SH-SY5Y (cell line): ENCODE results near the gene TECPR1.

ENCODE experiments used
- GATA2 ChIP-seq: IDR thresholded peaks from 2 replicates; pipeline ENCODE4 v1.6.1; 2011; ENCODE audit warnings: mild to moderate bottlenecking, low read depth, low read length
- GATA3 ChIP-seq: IDR thresholded peaks from 2 replicates; pipeline ENCODE4 v1.6.1; 2011; ENCODE audit warnings: low read depth, mild to moderate bottlenecking, low read length, moderate library complexity

TECPR1 gene

DNA sequence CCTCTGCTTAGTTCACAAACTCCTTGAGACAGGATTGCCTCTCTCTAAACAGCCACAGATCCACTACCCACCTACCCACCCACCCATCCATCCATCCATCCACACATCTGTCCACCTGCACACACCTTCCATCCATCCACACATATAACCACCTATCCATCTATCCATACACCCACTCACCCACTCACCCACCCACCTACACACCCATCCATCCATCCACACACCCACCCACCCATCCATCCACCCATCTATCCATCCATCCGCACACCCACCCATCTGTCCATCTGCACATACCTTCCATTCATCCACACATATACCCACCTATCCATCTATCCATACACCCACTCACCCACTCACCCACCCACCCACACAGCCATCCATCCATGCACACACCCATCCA, 9.7 kb downstream of the TECPR1 start:
- no peak for TF ChIP-seq GATA3
- no peak for TF ChIP-seq GATA2

DNA sequence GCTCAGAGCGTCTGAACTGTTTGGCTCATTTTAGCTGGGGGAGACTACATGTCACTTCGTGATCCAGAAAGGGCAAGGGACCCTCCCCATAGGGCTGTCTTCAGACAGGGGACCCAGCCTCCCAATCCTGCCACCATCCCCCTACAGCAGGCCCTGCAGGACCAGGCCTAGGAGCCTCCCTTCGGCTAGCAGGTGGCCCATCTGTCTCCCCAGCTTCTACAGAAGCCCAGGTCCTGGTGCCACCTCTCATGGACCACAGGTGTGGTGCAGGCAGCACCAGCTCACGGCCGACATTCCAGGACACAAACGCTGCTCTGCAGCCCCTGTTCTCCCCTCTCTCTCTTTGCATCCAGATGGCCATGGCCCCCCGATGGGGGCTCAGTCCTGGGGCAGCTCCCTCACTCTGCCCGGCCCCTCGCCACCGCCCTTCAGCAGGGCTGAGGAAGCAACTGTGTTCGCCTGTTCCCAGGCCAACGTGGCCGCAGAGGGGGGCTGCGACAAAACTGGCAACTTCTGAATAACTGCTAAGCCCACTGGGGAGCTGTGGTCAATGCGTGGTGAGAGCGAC, 10.3 kb downstream of the TECPR1 start:
- TF ChIP-seq GATA3: no peak
- no peak for TF ChIP-seq GATA2

DNA sequence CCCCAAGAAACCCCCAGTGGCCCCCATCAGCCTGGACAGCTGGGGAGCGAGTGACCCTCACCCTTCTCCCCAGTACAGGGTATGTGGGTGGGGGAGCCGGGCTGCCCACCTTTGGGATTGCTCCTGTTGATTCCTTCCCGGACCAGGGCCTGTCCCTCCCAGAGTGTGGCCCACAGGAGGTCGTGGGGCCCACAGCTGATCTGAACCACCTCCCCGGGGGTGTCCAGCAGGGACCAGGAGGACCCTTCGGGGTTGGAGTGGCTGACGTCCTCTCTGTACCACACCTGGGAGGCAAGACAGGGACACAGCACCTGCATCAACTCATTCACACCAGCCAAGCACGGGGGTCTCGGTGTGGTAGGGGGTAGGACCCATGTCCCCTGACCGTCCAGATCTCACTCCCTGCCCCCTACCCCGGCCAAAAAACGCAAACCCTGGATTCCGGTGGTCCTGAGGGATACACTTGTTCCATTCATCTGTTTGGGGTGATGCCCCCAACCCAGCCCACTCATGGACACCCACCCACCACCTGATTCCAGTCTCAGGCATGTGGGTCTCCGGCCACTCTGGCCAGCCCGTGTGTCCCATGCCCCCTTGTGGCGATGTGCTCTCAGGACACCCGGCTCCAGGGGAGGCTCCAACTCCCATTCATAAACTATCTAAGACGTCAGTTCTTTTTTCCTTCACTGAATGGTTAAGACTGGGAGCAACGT, 10.9 kb downstream of the TECPR1 start:
- no peak for TF ChIP-seq GATA3

DNA sequence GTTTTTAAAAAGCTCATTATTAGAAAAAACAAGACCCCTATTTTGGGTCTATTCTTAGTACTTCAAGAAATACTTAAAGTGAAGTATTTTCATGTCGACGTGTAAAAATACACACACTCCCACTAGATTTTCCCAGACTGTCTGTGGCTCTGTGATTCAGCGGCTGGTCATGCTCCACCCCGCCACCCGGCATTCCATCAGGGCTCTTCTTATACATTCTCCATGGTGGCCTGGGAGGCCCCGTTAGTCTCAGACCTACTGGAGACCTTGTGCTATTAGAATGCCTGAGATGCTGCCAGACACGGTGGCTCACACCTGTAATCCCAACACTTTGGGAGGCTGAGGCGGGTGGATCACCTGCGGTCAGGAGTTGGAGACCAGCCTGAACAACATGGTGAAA, 13.1 kb downstream of the TECPR1 start:
- TF ChIP-seq GATA3: no peak

DNA sequence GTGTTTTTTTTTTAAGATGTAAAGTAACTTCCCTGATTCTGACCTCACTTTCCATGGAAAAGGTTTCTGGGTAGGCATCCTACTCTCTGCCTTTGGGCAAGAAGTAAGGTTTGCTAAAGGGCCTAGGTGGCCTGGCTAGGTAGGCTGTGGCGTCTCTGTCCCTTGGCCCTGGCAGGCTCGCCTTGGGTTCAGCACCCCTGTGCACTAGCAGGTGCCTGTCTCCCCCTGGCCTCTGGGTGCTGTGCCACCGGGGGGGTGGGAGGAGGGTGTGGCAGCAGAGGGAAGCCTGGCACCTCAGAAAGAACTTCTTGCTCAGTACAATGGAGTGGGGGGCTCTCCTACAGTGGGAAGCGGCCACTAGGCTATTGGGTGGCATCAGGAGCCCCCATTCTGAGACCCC, 14.0 kb downstream of the TECPR1 start:
- TF ChIP-seq GATA2 (no peak), GATA3 (no peak)

DNA sequence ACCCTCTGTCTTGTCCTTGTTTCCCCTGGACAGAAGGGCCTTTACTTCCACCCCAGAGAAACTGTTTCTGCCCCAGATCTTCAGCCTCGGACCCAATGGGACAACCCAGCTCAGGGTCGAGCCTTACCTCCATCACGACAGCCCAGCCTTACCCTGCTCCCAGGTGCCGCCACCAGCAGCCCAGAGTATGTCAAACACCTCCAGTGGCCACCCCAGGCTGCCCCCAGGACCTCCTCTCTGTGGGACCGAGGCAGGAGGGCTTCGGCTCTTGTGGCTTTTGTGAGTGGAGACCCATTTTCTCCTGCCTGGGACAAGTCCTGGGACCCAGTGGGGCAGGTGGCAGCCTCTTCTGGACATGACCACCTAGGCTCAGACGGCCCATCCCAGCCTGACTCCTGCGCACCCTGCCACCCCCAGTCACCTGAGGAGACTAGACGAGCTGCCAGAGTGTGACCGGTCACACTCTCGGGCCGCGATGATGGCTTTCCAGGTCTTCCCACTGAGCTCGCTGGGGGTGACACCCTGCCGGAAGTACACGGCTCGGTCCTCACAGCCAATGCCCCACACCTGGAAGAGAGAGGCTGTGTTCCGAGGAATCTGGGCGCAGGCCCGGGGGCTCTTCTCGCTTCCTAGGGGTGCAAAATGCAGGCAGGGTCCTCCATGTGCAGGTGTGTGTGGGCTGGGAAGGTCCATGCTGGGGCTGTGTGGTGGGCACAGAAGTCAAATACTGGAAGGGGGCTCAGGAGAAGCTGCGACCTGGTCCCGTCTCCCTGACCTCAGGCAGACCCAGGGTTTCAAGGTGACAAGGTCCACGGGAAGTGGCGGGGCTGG, 15.5 kb downstream of the TECPR1 start:
- TF ChIP-seq GATA3 (no peak), GATA2 (no peak)

DNA sequence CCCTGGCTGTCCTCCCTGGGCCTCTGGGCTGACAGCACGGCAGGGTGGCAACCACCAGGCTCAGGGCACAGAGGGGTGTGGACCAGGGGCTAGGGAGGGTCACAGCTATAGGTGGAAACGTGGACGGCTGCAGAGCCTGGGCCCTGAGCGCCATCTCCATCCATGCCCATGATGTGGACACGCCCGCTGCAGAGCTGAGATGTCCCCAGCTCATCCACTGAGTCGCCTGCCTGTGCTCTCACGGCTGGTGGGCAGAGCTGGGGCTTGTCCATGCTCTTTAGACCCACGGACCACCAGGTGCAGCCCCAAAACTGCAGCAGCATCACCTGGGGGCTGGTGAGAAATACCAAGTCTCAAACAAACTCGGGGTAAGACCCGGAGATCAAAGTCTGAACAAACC, 16.1 kb downstream of the TECPR1 start:
- no peak for TF ChIP-seq GATA3
- no peak for TF ChIP-seq GATA2

DNA sequence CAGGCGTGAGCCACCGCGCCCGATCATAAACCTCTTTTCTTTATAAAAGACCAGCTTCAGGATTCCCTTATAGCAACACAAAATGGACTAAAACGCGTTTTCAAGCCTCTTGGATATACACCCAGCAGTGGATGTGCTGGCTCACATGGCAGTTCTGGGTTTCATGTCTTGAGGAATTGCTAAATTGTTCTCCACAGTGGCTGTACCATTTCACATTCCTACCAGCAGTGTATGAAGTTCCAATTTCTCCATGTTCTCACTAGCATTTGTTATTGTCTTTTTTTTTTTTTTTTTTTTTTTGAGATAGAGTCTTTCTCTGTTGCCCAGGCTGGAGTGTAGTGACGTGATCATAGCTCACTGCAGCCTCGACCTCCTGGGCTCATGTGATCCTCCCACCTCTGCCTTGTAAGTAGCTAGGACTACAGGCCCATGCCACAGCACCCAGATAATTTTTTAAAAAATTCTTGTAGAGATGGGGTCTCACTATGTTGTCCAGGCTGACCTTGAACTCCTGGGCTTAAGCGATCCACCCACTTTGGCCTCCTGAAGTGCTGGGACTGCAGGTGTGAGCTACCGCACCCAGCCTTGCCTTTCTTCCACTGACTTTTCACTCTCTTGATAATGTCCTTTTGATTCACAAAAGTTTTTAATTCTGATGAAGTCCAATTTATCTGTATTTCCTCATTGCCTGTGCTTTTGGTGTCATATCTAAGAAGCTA, 17.4 kb downstream of the TECPR1 start:
- TF ChIP-seq GATA3 (no peak), GATA2 (no peak)

DNA sequence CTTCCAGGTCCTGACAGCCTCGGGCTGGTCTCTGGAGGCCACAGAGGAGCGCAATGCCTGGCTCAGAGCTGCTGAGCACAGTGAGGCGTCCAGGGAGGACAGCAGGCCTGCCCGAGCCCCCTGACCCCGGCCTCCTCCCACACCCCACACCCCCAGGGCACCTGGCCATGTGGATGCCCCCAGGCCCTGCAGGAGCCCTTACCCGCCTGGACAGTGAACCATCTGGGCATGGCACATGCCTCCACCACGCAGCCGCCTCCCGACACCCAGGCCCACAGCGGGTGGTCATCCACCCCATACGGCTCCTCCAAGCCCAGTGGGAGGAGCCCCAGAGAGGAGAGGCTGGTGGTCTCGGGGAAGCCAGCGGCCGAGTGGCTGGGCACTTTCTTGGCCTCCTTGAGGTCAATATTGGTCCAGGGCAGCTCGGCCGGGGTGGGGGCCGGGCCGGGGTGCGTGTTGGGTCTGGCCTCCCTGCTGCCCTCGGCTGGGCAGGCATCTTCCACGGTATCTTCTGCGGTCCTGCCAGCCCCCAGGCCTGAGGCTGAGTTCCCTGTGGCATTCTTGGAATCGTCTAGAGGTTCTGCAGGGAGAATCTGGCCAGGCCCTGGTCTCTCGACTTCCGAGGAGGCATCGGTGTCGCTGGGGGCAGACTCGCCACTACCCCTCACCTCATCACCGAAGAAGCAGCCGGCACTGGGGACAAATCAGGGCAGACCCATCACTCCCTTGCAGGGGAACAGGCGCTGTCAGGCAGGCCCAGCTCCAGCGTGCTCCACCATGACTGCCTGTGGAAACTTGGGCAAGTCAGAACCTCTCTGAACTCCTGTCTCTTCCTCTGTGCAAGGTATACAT, 18.6 kb downstream of the TECPR1 start:
- TF ChIP-seq GATA3 (no peak), GATA2 (no peak)

DNA sequence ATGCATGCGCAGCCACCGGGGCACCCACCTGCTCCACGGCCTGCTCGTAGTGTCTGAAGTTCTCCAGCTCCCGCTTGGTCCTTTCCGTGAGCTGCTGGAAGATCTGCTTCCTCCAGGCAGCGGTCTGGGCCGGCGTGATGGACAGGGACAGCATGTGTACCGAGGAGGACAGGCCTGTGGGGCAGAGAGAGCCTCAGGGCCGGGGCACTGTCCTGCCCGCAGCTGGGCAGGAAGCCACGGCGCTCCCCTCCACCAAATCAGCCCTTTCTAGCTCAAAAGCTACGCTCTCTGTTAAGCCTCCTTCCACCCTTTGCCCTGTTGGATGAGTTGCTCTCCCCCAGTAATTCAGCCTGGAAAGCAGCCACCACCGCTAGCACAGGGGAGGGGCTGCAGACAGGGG, 19.2 kb downstream of the TECPR1 start:
- TF ChIP-seq GATA3 (no peak), GATA2 (no peak)

DNA sequence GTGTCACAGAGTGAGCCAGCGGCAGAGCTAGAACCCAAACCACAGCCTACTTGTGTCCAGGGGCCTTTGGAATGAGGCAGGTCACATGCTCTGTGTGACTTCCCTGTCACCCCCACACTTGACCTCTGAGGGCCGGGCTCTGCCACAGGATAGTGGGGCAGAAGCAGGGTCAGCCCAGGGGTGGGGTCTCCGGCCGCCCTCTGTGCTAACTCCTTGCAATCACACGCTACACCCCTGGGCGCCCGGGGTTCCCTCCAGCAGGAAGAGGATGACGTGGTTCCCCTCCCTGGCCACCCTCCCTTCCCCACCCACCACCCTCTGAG, 19.8 kb downstream of the TECPR1 start:
- TF ChIP-seq GATA3 (no peak), GATA2 (no peak)

DNA sequence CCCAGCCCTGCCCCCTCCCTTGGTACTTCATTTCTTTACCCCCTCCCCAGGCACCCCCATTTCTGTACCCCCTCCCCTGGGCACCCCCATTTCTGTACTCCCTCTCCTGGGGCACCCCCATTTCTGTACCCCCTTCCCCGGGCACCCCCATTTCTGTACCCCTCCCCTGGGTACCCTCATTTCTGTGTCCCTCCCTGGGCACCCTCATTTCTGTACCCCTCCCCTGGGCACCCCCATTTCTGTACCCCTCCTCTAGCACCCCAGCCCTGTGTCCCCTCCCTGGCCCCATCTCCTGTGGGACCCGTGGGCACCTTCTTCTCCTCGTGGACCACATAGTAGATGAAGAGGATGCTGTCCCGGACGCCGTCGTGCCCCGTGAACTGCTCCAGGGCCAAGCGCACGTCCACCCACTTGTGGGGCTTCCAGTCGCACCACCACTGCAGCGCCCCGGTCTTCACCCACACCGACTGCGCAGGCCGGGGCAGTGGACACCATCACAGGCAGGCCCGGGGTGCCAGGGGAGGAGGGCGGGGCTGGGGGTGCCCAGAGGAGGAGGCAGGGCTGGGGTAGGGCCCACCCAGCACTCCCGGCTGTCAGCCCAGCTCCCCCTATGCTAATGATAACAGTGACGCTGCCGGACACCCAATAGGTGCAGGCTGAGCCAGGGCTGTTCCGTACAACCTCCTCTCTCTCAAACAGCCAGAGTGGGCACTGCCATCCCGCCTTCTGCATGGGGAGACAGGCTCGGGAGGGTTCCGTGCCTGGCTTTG, 20.4 kb downstream of the TECPR1 start:
- TF ChIP-seq GATA2 (no peak), GATA3 (no peak)
